HG03196 (cell line): ENCODE results near the gene FBRSL1.

Experiments
- ATAC-seq: cut with Tn5 transposase; IDR thresholded peaks from one replicate; pipeline ENCODE4 v1.9.1; 2021; ENCODE audit not compliant: unreplicated experiment

FBRSL1 gene

DNA sequence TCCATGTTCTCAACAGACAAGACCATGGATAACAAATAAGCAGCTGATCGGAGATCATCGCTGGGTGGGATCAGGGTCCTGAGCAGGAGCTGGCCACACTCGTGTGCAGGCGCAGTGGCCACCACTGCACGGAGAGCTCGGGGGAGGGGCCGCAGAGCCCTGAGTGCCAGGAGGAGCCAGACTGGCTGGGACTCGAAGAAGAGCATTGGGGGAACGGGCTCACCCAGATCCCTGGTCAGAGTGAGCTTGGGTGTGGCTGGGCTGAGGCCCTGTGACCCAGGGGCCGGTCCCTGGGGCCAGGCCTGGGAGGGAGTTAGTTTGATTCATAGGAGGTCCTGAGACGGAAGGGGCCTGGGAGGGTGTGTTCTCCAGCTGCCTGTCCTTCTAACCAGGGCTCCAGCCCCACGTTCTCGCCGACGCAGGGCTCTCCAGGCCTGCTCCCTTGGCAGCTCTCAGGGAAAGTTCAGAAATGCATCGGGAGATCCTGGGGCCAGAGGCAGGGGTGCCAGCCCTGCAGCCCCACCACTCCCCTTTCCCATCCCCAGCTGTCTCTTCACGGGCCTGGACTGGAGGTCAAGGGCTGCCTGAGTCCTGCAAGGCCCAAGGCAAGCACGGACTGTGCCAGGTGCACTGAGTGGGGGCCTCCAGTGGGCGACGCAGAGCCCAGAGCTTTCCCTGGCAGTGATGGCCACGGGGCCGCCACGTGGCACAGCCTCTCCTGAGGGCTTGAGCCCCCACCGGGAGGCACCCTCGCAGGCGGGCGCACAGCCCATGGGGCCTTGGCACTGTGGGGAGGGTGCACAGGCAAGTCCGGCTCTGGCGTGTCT lies 48.1 kb downstream of the FBRSL1 start:
- no peak for ATAC-seq

DNA sequence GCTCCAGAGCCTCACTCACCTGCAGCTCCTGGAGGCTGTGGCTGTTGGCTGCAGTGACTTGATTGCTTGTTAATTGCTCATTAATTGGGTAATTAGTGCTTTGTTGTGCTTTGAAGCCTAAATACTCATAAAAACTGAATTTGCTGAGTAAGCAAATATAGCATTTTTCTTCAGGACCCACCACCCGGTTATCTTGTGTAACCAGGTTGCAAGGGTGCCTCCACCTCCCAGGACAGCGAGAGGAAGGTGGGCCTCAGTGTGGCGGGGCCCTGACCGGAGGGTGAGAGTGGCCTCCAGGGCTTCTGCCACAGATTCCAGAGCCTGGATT lies 48.7 kb downstream of the FBRSL1 start:
- ATAC-seq = no peak

DNA sequence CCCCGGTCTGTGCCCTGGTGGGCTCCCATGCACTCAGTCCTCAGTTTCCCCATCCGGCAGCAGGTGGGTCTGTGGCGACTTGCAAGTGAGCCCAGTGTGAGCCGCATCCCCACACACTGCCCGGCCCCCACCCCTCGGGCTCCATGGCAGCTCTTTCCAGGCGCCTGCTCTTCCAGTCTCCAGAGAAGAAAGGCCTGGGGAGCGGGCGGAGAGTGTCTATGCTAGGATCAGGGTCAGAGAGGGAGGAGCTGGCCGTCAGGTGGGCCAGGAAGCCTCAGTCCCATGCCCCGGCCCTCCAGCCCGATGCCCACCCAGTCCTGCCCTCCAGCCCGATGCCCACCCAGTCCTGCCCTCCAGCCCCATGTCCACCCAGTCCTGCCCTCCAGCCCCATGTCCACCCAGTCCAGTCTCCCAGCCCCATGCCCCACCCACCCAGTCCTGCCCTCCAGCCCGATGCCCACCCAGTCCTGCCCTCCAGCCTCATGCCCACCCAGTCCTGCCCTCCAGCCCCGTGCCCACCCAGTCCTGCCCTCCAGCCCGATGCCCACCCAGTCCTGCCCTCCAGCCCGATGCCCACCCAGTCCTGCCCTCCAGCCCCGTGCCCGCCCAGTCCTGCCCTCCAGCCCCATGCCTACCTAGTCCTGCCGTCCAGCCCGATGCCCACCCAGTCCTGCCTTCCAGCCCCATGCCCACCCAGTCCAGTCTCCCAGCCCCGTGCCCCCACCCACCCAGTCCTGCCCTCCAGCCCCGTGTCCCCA lies 49.2 kb downstream of the FBRSL1 start:
- no peak for ATAC-seq

DNA sequence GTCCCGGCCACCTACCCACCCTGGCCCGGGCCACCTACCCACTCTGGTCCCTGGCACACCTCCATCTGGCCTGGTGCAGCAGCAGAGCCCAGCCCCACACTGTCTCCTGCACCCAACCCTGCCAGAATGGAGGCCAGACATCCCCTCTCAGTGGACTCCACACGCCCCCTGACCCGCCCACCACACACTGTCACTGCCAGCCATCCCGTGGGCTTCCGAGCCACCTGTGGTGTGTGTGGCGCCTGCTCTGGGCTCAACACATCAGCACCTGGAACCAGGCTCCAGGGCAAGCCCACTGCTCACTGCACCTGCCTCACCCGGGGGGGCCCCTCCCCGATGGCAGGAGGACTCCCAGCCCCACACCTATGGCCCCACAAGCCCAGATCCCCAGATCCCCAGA lies 50.5 kb downstream of the FBRSL1 start:
- no peak for ATAC-seq

DNA sequence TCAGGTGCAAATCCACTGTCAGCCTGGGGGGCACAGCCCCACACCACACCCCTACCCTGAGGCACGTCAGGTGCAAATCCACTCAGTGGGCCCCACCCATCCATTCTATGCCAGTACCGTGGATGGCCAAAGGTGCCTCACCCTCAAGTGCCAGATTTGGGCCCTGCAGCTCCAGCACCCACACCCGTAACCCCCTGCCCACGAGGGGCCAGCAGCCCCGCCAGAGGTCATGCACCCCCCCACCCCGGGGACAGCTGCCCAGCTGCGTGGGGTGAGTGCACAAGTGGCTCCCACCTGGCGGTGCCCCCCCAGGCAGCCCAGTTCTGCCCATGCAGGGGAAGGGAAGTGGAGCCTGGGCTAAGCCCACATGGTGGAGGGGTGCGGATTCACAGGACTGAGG lies 51.2 kb downstream of the FBRSL1 start:
- no peak for ATAC-seq

DNA sequence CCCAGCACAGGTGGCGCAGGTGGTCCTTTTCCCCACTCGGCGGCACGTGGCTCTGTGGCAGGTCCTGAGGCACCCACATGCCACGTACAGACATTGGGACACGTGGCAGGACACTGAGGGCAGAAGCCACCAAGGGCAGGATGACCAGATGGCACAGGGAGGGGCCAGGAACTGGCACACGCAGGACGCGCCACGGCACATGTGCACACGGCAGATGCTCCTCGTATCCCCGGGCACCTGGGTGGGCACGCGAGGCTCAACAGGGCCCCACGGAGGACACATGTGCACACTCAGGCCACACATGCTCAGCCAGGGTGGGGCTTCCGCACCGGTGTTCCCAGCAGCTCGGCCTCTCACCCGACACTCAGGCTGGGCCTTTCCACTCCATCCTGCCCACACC lies 52.0 kb downstream of the FBRSL1 start:
- no peak for ATAC-seq

DNA sequence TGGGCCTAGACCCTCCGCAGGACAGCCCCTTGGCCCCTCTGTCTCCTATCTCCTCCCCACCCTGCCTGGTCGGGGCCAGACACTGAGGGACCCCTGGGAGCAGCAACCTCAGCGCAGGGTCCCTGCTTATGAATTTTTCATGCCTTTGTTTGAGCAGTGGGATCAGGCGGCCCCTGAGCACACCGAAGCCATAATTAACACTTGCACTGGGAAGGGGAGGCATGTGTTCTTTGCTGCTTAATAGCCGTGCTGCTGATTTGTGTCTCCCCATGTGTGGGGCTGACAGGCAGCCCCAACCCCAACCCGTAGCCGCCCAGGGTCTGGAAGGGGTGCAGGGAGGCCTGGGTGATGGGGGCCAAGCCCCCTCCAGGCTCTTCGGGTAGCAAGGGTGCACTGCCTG lies 52.7 kb downstream of the FBRSL1 start:
- ATAC-seq = no peak

DNA sequence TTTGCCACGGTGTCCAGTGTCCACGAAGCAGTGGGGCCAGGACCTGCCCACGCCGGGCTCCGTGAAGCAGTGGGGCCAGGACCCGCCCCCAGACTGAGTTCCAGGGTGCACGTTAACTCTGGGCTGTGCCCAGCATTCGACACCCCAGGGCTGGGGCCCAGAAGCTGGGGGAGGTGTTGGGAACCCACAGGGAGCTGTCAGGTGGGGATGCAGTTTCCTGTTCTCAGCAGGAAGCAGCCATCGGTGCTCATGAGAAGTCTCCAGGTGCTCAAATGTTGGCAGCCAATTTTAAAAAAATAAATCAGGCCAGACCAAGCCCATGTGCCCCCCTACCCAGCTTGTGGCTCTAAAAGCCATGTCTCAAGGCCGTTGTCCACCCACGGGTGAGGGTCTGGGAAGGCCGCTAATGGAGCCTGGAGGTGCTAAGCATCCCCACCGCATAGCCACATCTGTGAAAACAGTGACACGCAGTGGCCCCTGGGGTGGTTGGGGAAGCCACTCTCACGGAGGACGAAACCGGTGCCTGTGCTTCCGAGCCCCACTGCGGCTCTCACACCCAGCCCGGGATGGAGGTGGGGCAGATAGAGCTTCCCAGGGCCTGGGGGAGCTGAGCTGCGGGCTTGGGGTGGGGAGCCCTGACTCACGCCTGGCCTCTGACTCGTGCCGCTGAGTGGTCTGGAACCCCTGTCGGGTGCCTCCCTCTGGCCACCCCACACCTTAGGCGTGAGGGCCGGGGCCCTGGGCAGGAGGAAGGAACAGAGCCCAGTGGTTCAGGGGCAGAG lies 53.5 kb downstream of the FBRSL1 start:
- no peak for ATAC-seq

DNA sequence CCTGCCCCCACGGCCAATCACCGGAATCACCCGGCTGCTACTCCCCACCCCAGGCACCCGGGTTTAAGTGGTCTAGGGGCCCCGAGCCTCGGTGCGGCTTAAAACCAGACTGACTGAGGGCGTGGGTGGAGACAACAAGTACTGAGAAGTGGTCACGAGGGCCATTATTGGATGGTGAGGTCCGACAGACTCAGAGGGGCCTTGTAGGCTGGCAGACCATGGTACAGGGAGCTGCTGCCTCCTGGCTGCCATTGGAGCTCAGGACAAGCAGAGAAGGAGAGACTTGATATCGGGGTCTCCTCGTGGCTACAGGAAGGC lies 54.1 kb downstream of the FBRSL1 start:
- no peak for ATAC-seq

DNA sequence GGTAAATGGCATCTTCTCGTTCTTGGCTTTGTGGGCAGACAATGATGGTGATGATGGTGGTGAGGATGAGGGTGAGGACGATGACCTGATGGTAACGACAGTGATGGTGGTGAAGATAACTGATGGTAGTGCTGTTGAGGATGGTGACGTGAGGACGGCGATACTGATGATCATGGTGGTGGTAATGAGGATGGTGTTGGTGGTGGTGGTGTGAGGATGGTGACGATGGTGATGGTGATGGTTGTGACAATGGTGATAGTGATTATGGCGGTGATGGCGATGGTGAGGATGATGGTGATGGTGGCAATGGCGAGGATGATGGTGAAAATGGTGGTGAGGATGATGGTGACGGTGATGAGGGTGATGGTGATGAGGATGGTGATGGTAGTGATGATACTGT lies 54.5 kb downstream of the FBRSL1 start:
- no peak for ATAC-seq

DNA sequence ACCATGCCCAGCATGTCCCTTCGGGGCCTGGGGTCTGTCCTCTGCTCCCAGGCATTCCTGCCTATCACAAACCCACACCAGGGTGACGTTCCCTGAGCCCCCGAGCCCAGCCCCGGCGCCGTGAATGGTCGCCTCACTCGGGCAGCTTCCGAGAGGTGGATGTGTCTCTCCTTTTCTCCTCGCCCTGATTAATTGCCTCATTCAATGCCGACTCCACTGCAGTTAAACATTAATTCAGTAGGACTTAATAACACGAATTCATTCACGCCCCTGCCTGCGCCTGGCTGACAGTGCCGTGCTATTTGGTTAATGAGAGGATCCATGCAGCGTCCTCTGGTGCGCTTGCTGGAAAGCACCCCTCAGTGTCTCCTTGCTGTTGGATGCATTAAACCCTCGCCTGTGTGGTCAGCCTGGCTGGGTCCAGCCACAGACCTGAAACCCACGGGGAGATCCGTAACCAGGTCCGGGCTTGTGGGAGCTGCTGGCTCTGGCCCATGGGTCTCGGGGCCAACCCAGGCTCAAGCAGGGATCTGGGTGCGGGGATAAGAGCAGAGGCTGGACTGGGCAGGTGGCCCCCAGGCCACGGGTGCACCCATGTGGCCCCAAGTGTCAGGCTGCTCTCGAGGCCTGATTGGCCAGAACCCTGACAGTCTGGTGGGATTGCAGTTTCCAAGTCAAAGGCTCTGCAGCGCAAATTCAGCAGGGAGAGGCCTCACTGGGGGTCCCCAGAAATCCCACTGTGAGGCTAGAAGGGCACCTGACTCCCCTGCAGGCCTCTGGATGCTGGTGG lies 55.4 kb downstream of the FBRSL1 start:
- no peak for ATAC-seq

DNA sequence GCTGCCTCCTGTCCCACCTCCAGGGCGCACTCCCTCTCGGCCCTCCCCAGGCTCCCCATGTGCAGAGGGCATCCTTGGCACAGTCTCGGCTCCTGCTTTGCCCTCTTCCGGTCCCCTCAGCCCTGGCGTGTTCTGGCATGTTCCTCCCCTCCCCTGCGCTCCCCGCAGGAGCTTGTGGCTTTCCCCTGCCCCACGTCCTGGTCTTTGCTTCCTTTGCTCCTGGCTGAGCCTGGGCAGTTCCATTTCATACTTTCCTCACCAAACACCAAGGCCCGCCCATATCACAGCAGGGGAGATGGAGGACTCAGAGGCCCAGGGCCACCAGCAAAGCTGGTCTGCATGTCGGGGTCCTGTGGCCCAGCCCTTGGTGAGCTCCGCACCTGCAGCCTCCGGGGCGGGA lies 56.0 kb downstream of the FBRSL1 start:
- ATAC-seq = no peak

DNA sequence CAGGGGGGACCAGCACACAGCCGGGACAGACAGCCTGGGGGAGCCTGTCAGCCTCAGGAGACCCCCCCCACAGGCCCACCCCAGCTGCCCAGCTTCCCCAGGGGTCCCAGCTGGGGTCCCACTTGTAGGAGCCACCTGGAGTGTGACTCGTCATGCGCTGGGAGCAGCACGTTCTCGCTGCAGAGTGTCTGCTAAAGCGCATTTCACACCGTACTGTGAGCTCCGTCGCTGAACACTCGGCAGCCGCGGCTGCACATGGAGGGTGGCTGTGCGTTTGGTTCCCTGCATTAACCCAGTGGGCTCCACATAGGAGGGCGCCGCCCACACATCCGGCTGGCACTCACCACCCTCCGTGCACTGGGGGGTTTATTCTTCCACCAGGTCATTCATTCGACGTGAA lies 56.7 kb downstream of the FBRSL1 start:
- ATAC-seq = no peak

DNA sequence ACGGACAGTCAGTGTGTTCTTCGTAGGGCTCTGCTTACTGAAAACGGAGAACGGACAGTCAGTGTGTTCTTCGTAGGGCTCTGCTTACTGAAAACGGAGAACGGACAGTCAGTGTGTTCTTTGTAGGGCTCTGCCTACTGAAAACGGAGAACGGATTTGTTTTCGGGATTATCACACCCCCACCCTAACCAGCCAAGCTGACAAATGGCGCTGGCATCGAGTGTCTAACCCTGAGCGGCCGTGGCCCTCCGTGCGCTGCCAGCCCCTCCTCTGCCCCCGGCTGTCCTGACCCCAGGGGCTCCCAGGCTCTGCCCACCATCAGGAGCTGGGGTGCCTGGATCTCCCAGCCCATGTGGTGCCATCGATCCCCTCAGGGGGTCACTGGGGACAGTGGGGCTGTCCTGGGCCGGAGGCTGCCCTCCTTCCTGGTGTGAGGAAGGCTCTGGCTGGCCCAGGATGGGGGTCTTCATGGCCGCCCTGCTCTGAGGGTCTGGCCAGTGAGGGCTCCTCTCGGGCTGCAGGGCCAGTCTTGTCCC lies 57.3 kb downstream of the FBRSL1 start:
- no peak for ATAC-seq

DNA sequence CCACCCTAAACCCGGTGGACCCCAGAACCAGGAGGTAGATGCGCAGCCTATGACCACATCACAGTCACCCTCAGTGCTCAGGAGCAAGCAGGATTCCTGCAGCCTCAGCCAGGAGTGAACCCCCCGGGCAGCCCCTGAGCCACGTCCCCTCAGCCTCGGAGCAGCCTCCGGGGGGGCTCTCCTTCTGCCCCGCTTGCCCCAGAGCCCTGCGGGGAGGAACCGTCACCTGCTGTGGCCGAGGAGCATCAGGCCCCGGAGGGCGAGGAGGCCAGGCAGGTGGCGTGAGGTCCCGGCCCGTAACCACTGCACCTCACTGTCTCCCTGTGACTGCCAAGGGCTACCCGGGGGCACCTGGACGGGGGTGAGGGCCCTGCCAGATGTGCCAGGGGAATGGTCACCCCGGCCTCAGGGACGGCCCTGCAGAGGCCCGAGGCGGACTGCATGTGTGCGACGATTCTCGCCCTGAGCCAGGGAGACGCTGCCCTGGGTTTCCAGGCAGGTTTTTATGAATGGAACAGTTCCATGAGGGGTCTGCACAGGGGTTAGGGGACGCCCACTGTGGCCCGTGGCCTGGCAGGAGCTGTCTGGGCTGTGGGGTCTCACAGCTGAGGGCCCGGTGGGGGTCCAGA lies 58.6 kb downstream of the FBRSL1 start:
- no peak for ATAC-seq

DNA sequence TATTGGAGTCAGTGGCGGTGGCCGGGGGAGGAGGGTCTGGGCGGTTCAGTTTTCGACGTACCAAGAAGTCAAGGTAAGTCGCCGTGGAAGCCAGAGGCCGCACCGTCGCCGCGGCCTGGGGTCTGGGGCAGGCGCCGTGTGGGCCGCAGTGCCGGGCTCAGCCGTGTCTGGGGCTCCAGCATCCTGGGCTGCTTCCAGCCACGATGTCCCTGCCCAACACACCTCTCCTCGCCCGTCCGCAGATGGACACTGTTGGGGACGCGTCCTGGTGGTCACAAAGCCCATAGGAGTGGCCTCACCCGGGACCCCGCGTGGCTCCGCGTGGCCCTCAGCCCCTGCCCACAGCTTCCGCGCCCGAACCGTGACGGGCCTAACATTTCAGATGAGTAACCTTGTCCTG lies 59.1 kb downstream of the FBRSL1 start:
- ATAC-seq = no peak

DNA sequence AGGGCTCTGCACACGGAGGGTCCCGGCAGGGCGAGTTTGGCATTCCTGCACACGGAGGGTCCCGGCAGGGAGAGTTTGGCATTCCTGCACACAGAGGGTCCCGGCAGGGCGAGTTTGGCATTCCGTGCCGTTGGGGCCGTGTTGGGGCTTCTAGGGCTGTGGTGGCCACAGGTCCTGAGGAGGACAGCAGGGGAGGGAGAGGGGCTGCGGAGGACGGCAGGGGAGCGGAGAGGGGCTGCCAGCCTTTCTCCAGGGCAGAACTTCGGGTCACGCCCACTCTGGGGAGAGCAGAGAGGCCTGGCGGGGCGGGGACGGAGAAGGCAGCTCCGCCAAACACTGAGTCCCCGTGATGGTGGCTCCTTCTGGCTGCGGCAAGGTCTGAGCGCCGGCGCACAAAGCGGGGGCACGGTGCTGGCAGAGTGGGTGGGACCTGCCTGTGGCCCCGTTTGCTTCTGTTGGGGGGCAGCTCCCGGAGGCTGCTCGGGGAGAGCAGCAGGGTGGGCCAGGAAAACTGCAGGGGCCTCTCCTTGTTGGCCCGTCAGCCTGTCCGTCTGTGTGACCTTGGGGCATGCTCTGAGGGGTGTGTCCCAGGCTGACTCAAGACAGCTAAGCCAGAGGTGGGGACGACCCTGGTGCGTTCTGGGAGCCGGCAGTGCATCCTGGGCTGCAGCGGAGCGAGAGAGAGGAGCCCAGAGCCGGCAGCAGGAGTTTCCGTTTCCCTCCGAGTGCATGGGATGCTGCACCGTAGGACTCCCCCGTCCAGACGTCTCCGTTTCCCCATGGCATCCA lies 60.3 kb downstream of the FBRSL1 start:
- ATAC-seq = no peak

DNA sequence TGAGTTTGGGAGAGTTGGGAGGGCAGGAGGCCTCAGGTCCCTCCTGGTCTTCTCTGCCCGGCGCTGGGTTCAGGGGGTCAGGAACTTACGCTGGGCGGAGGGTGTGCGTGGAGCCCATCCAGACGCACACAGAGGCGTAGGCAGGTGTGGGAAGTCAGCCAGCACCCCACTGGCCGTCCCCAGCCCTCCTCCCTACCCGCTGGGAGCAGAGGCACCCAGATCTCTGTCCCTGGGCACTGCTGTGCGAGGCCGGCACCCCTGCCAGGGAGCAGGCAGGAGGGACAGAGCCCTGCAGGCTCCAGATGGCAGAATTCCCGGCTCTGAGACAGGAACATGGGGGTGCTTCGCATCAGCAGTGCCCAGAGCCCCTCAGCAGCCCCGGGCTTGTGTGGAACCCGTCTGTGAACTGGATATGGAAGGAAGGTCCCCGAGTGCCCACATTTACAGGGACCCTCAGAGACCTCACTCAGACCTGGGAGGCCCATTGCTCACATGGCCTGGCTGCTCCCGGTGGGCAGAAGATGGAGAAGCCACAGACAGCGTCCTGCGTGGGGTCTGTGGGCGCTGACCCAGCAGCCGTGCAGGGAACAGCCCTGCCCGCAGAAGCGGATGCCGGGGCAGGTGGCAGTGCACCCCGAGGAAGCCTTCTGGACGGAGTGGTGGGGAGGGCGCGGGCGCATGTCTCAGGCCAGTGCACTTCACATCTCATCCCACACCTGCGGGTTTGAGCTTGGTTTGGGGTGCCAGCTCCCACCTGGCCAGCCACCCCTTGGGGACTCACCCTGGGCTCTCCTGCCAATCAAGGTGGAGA lies 61.1 kb downstream of the FBRSL1 start:
- no peak for ATAC-seq

DNA sequence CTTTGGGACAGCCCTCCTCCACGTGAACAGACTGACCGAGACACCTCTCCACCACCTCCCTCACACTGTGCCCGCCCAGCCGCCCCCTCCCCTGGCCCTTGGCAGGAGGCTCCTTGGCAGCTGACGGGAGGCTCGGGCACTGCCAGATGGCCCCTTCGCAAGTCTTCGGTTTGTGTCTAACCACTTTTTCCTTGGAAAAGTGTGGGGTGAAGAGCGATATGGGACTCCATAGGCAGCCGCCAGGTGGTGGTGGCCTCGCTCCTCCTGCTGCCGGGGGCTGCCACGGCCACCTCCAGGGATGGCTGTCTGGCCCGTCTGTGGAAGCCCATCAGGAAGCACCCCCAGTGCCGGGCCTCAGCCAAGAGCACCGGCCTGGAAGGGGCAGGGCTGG lies 61.7 kb downstream of the FBRSL1 start:
- no peak for ATAC-seq
